ENCODE measurements around the gene BABAM2. TPM values are rescaled to one million over a fixed set of nuclear protein-coding genes. Genes with fewer than 3 reads are reported as not detected.
"Not testable (repeated sequence)": the region's sequence is repeated elsewhere in the genome, so short reads cannot be mapped to it uniquely, and the experiment has no call there.

Gene BABAM2
- total RNA-seq, 4 donors from 2014 or later: 33.2 to 70.3 (median 38.6) TPM

DNA sequence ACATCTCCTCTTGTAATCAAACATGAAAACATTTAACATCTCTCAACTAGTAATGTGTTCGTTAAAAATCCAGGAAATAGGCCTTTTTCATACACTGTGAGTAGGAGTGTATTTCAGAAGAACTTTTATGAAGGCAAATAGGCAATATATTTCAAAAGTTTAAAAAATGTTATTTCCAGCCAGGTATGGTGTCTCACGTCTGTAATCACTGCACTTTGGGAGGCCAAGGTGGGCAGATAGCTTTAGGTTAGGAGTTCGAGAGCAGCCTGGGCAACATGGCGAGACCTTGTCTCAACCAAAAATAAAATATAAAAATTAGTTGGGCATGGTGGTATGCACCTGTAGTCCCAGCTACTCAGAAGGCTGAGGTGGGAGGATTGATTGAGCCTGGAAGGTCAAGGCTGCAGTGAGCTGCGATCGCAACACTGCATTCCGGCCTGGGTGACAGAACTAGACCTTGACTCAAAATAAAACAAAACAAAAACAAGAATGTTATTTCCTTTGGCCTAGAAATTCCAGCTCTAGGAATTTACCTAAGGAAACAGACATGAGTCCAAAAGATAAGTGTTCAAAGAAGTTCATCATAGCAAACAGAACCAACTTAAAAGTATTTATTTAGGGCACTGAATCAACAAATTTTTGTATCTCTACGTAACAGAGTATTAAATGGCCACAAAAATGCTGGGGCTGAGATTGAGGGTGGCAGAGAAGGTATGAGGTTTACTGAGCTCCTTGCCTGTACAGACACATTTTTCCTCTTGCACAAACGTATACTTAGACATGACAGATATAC is 15.2 kb upstream of the BABAM2 start:
- whole genome bisulfite sequencing, 2 donors: 82 to 83% methylated on average over 9 of the region's 9 CpGs
- no peak for TF ChIP-seq POLR2A (IDR thresholded peaks at IDR 0.05)
- TF ChIP-seq, protein P1, sequence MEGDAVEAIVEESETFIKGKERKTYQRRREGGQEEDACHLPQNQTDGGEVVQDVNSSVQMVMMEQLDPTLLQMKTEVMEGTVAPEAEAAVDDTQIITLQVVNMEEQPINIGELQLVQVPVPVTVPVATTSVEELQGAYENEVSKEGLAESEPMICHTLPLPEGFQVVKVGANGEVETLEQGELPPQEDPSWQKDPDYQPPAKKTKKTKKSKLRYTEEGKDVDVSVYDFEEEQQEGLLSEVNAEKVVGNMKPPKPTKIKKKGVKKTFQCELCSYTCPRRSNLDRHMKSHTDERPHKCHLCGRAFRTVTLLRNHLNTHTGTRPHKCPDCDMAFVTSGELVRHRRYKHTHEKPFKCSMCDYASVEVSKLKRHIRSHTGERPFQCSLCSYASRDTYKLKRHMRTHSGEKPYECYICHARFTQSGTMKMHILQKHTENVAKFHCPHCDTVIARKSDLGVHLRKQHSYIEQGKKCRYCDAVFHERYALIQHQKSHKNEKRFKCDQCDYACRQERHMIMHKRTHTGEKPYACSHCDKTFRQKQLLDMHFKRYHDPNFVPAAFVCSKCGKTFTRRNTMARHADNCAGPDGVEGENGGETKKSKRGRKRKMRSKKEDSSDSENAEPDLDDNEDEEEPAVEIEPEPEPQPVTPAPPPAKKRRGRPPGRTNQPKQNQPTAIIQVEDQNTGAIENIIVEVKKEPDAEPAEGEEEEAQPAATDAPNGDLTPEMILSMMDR (IDR thresholded peaks at IDR 0.05): no peak
- no peaks in the 10 kb centered on the region for H3K9me3 ChIP-seq
- DNase-seq: no peak
- H3K27ac ChIP-seq: no peak overlapping the region
- no peak overlapping the region for H3K4me3 ChIP-seq (replicated peaks in 1 of 3)
- H3K36me3 ChIP-seq: no peaks in the 10 kb centered on the region
- no peaks in the 10 kb centered on the region for H3K27me3 ChIP-seq
- H3K4me1 ChIP-seq: no peaks in the 10 kb centered on the region
- intact Hi-C loops (cut with DNase I): no loop called here

DNA sequence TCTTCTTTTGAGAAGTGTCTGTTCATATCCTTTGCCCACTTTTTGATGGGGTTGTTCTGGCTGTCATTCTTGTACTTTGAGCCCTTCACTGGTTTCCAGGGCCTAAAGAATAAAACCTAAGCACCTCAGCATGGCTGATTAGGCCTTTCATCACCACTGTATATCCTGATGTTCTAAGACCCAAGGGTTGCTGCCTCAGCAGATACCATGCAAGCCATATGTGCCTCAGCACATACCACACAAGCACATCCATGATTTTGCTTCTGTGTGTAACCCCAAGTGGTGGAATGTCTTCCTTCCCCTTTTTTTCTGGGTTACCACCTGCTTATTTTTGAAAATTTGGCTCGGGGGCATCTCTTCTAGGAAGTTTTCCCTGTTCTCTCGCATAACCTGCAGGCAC is 11.7 kb upstream of the BABAM2 start:
- TF ChIP-seq POLR2A (IDR thresholded peaks at IDR 0.05): no peak
- TF ChIP-seq, protein P1 (IDR thresholded peaks at IDR 0.05): no peak
- Histone ChIP-seq H3K27me3 (no peaks in the 10 kb centered on the region), H3K36me3 (no peaks in the 10 kb centered on the region), H3K4me1 (no peaks in the 10 kb centered on the region), H3K4me3 (replicated peaks in 1 of 3) (no peak overlapping the region), H3K9me3 (no peaks in the 10 kb centered on the region), H3K27ac (no peak overlapping the region)
- intact Hi-C loops (cut with DNase I): no loop called here
- no peak for DNase-seq
- 82 to 91% methylated on average over 2 of the region's 2 CpGs for WGBS, 2 donors

DNA sequence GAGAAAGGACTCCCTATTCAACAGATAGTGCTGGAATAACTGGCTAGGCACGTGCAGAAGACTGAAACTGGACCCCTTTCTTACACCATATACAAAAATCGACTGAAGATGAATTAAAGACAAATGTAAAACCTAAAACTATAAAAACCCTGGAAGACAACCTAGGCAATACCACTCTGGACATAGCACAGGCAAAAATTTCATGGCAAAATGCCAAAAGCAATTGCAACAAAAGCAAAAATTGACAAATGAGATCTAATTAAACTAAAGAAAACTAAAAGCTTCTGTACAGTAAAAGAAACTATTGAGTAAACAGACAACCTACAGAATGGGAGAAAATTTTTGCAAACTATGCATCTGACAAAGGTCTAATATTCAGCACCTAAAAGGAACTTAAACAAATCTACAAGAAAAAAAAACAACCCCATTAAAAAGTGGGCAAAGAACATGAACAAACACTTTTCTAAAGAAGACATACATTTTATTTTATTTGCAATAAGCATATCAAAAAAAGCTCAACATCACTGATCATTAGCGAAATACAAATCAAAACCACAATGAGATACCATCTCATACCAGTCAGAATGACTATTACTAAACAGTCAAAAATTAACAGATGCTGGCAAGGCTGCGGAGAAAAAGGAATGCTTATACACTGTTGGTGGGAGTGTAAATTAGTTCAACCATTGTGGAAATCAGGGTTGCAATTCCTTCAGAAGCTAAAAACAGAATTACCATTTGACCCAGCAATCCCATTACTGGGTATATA is 8.5 kb upstream of the BABAM2 start:
- H3K27ac ChIP-seq; H3K9me3 ChIP-seq; H3K36me3 ChIP-seq; H3K4me3 ChIP-seq (replicated peaks in 1 of 3); H3K27me3 ChIP-seq; DNase-seq; H3K4me1 ChIP-seq; intact Hi-C loops (cut with DNase I): not testable (repeated sequence)
- 88 to 94% methylated on average over 4 of the region's 4 CpGs for WGBS, 2 donors

DNA sequence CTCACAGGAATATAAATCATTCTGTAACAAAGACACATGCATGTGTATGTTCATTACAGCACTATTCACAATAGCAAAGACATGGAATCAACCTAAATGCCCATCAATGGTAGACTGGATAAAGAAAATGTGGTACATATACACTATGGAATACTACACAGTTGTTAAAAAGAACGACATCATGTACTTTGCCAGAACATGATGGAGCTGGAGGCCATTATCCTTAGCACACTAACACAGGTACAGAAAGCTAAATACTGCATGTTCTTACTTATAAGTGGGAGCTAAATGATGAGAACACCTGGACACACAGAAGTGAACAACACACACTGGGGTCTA is 8.0 kb upstream of the BABAM2 start:
- H3K27ac ChIP-seq; H3K27me3 ChIP-seq; H3K9me3 ChIP-seq; DNase-seq; H3K36me3 ChIP-seq; intact Hi-C loops (cut with DNase I); H3K4me3 ChIP-seq (replicated peaks in 1 of 3); H3K4me1 ChIP-seq: not testable (repeated sequence)
- WGBS, 2 donors: 95 to 100% methylated on average over 1 of the region's 1 CpG

DNA sequence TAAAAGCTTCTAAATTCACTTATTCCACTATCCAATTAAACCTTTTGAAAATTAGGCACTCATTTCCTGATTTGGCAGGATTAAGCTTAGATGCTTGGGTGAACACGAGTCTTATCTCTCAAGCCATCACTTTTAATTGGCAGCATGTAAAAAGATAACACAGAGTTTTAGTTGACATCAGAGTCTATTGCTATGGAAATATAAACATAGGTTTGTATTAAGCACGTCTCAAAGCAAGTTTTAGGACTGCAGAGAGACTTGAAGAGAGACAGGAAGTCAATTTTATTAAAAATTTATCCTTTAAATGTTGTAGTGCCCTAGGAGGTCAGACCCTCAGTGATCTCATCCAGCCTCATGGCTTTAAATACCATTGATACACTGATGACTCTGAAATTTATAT is 5.9 kb upstream of the BABAM2 start:
- no peaks in the 10 kb centered on the region for H3K9me3 ChIP-seq
- intact Hi-C loops (cut with DNase I): no loop called here
- TF ChIP-seq, protein P1 (IDR thresholded peaks at IDR 0.05): no peak
- TF ChIP-seq POLR2A (IDR thresholded peaks at IDR 0.05): no peak

DNA sequence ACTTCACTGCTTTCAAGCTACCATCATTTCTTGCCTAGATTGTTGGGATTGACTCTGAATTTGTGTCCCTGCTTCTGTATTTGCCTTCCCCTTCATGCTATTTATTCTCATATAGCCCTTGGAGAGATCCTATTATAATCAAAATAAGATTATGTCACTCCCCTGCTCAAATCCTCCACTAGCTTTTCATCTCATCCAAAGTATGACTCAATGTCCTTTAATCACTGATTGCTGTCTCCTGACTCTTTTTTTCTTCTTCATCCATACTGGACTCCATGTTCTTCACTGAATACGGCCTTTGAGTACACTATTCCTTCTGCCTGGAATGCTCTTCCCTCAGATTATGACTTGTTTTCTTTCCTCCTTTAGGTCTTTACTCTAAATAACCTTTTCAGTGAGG is 5.3 kb upstream of the BABAM2 start:
- H3K36me3 ChIP-seq: no peaks in the 10 kb centered on the region
- no peak for DNase-seq
- no peaks in the 10 kb centered on the region for H3K27me3 ChIP-seq
- H3K4me1 ChIP-seq: peaks cover 5 to 9% of the 10 kb centered on the region in 2 donors
- no peaks in the 10 kb centered on the region for H3K9me3 ChIP-seq
- H3K4me3 ChIP-seq (replicated peaks in 1 of 3): no peak overlapping the region
- intact Hi-C loops (cut with DNase I): no loop called here
- H3K27ac ChIP-seq: no peak overlapping the region
- WGBS, 2 donors: 91 to 92% methylated on average over 1 of the region's 1 CpG
- TF ChIP-seq POLR2A (IDR thresholded peaks at IDR 0.05): no peak
- TF ChIP-seq, protein P1 (IDR thresholded peaks at IDR 0.05): no peak

More for the DNA sequence above, 5.9 kb upstream of the BABAM2 start:
- peaks cover 5 to 9% of the 10 kb centered on the region in 2 donors for H3K4me1 ChIP-seq
- H3K27ac ChIP-seq: no peak overlapping the region
- DNase-seq: no peak
- WGBS, 2 donors: 8 to 16% methylated on average over 2 of the region's 2 CpGs
- no peaks in the 10 kb centered on the region for H3K36me3 ChIP-seq
- no peak overlapping the region for H3K4me3 ChIP-seq (replicated peaks in 1 of 3)
- no peaks in the 10 kb centered on the region for H3K27me3 ChIP-seq

Data from thyroid gland (tissue), 4 donors.